Tibial nerve (tissue), 4 donors: ENCODE results near the gene SYT11. TPM values are rescaled to one million over a fixed set of nuclear protein-coding genes. Genes with fewer than 3 reads are reported as not detected.

Source experiments
- DNase-seq, 2 donors: peaks; one replicate each; pipeline ENCODE4 v3.0.0-alpha.2; 2019; ENCODE audit warnings: low spot score in 2 of 2
- H3K27ac ChIP-seq, 4 donors: fragments of 200-600 bp; sonication (generic) in 3 of 4; one replicate each; pipeline ENCODE4 v1.5.1; 2017 to 2019; ENCODE audit warnings: mild to moderate bottlenecking in 1 of 4
- H3K27me3 ChIP-seq, 2 donors: fragments of 200-600 bp; sonication (generic) in 1 of 2; one replicate each; pipeline versions ENCODE4 v1.5.1 to v1.6.0; 2017 to 2019
- H3K36me3 ChIP-seq, 3 donors: fragments of 200-600 bp; sonication (generic); one replicate each; pipeline ENCODE4 v1.5.1; 2018 to 2019
- H3K4me1 ChIP-seq, 4 donors: fragments of 200-600 bp; sonication (generic) in 3 of 4; one replicate each; pipeline ENCODE4 v1.5.1; 2017 to 2019
- H3K4me3 ChIP-seq, 4 donors: fragments of 200-600 bp; sonication (generic) in 3 of 4; one replicate each; pipeline ENCODE4 v1.5.1; 2017 to 2019; ENCODE audit warnings: mild to moderate bottlenecking in 1 of 4, moderate library complexity in 1 of 4
- H3K9me3 ChIP-seq, 4 donors: fragments of 200-600 bp; sonication (generic) in 3 of 4; one replicate each; pipeline ENCODE4 v1.5.1; 2017 to 2019
- CTCF ChIP-seq, 5 experiments: fragments of 200-600 bp in 3 of 5; fragments of 450-650 bp in 2 of 5; sonication (generic) in 3 of 5; IDR thresholded peaks; one replicate each; pipeline ENCODE4 v1.5.1; 2016 to 2019; ENCODE audit warnings: antibody characterized with exemption in 5 of 5, mild to moderate bottlenecking in 3 of 5, moderate library complexity in 2 of 5
- EP300 ChIP-seq, 2 donors: sonication (generic); formaldehyde crosslinking; IDR thresholded peaks; one replicate each; pipeline ENCODE4 v1.6.1; 2017; ENCODE audit warnings: antibody characterized with exemption in 2 of 2, mild to moderate bottlenecking in 1 of 2
- POLR2A ChIP-seq, 2 donors: fragments of 450-650 bp; IDR thresholded peaks; one replicate each; pipeline ENCODE4 v1.6.1; 2017; ENCODE audit warnings: antibody characterized with exemption in 2 of 2, mild to moderate bottlenecking in 2 of 2, moderate library complexity in 2 of 2
- WGBS, 2 donors: methylation state at CpG; one replicate each; pipeline ENCODE4 v1.1.5; 2018; 5-methylcytosine and 5-hydroxymethylcytosine counted together
- total RNA-seq, 4 donors: library from RNA; depleted of rRNA; stranded (reverse); fragments of >200 nt; gene quantifications; one replicate each; pipeline ENCODE4 v1.1.0, GENCODE V29; 2016

SYT11 gene
- total RNA-seq, 4 donors from 2014 or later = 29.2 to 54.2 (median 38.1) TPM

GRCh38 chr1:155909894-155910293 is 50.5 kb downstream of the SYT11 start:
- H3K27me3 ChIP-seq = no peaks in the 10 kb centered on the region
- H3K4me1 ChIP-seq = peaks cover 0 to 32% (median 3%) of the 10 kb centered on the region in 4 donors
- 58 to 76% methylated on average over 4 of the region's 4 CpGs for WGBS, 2 donors
- no peaks in the 10 kb centered on the region for H3K9me3 ChIP-seq
- peaks cover 0 to 77% (median 7%) of the 10 kb centered on the region in 3 donors for H3K36me3 ChIP-seq
- TF ChIP-seq CTCF (IDR thresholded peaks at IDR 0.05) (no peak), EP300 (IDR thresholded peaks at IDR 0.05) (no peak), POLR2A (IDR thresholded peaks at IDR 0.05) (no peak)
- H3K27ac ChIP-seq = peak overlapping the region in 3 of 4 donors; percentile 91 to 98 (median 96)
- H3K4me3 ChIP-seq = peak overlapping the region; percentile 66 to 92 (median 86)
- no peak for DNase-seq

- Histone ChIP-seq H3K4me3 (peak overlapping the region; percentile 66 to 92 (median 86)), H3K27me3 (no peaks in the 10 kb centered on the region), H3K36me3 (peaks cover 0 to 77% (median 12%) of the 10 kb centered on the region in 3 donors), H3K9me3 (no peaks in the 10 kb centered on the region), H3K4me1 (peaks cover 0 to 32% (median 3%) of the 10 kb centered on the region in 4 donors), H3K27ac (peak overlapping the region; percentile 91 to 98 (median 96))
- DNase-seq = no peak
- TF ChIP-seq EP300 (IDR thresholded peaks at IDR 0.05) (no peak), CTCF (IDR thresholded peaks at IDR 0.05) (peak in 2 of 5 experiments; percentile 6 to 12), POLR2A (IDR thresholded peaks at IDR 0.05) (no peak)
- 2 to 4% methylated on average over 11 of the region's 11 CpGs for WGBS, 2 donors
Observed at GRCh38 chr1:155910621-155911121, 51.3 kb downstream of the SYT11 start.

- H3K9me3 ChIP-seq = no peaks in the 10 kb centered on the region
- peaks cover 0 to 77% (median 12%) of the 10 kb centered on the region in 3 donors for H3K36me3 ChIP-seq
- DNase-seq = peak; percentile 76 to 84
- H3K27ac ChIP-seq = peak within 1 kb of the TSS; percentile 91 to 98 (median 96)
- H3K27me3 ChIP-seq = no peaks in the 10 kb centered on the region
- peak within 1 kb of the TSS; percentile 66 to 92 (median 86) for H3K4me3 ChIP-seq
- H3K4me1 ChIP-seq = peaks cover 0 to 28% (median 3%) of the 10 kb centered on the region in 4 donors
- 5 to 6% methylated on average over 32 to 34 of the region's 34 CpGs for WGBS, 2 donors
- TF ChIP-seq EP300 (IDR thresholded peaks at IDR 0.05) (peak; percentile 35 to 90), POLR2A (IDR thresholded peaks at IDR 0.05) (peak in 1 of 2 donors; percentile 72), CTCF (IDR thresholded peaks at IDR 0.05) (peak in 3 of 5 experiments; percentile 6 to 61 (median 25))
Observed at GRCh38 chr1:155911156-155912055, 52.0 kb downstream of the SYT11 start, which contains the start of gene RIT1. TSS of gene RIT1 (minus strand) at chr1:155911349. CDS start at chr1:155910761, 588 bp downstream.

GRCh38 chr1:155912056-155912536 is 52.7 kb downstream of the SYT11 start:
- H3K4me1 ChIP-seq = peaks cover 0 to 28% (median 3%) of the 10 kb centered on the region in 4 donors
- 79 to 85% methylated on average over 11 of the region's 11 CpGs for WGBS, 2 donors
- H3K27me3 ChIP-seq = no peaks in the 10 kb centered on the region
- DNase-seq = no peak
- TF ChIP-seq POLR2A (IDR thresholded peaks at IDR 0.05) = no peak
- TF ChIP-seq CTCF (IDR thresholded peaks at IDR 0.05) = no peak
- TF ChIP-seq EP300 (IDR thresholded peaks at IDR 0.05) = no peak
- peak overlapping the region in 3 of 4 donors; percentile 91 to 98 (median 96) for H3K27ac ChIP-seq
- peaks cover 0 to 77% (median 17%) of the 10 kb centered on the region in 3 donors for H3K36me3 ChIP-seq
- H3K4me3 ChIP-seq = no peak overlapping the region
- no peaks in the 10 kb centered on the region for H3K9me3 ChIP-seq
